Left ventricle myocardium inferior (tissue), 1 donor: ENCODE data around the gene CADM3. TPM values are rescaled to one million over a fixed set of nuclear protein-coding genes. Genes with fewer than 3 reads are reported as not detected.
A peak's percentile ranks its signal among the peaks of the same experiment; 100 is the strongest.

Experiments used
- DNase-seq: peaks from one replicate; pipeline ENCODE4 v3.0.0-alpha.2; 2020
- H3K27ac ChIP-seq: fragments of 200-600 bp; replicated peaks from 2 replicates; pipeline ENCODE4 v1.8.0; 2021
- H3K27me3 ChIP-seq: fragments of 200-600 bp; 2 replicates; pipeline ENCODE4 v1.8.0; 2021; ENCODE audit warnings: low read depth
- H3K36me3 ChIP-seq: fragments of 200-600 bp; 2 replicates; pipeline ENCODE4 v1.8.0; 2021
- H3K4me1 ChIP-seq: fragments of 200-600 bp; 2 replicates; pipeline ENCODE4 v1.8.0; 2021
- H3K4me3 ChIP-seq: fragments of 200-600 bp; 2 replicates; pipeline ENCODE4 v1.8.0; 2021; ENCODE audit warnings: mild to moderate bottlenecking, moderate library complexity
- H3K9me3 ChIP-seq: fragments of 200-600 bp; replicated peaks from 2 replicates; pipeline ENCODE4 v1.8.0; 2021
- CTCF ChIP-seq: fragments of 200-600 bp; IDR thresholded peaks from 2 replicates; pipeline ENCODE4 v1.8.0; 2021; ENCODE audit warnings: antibody characterized with exemption, mild to moderate bottlenecking, borderline replicate concordance
- intact Hi-C: fragments of 100-400 bp; cut with micrococcal nuclease; formaldehyde crosslinking; loops from one replicate; pipeline ENCODE4 v1.11.0; 2022
- long read RNA-seq: library from polyadenylated mRNA; unstranded; transcript quantifications from one replicate; pipeline ENCODE4 v2.0.0, GENCODE V29; 2021
- total RNA-seq: library from RNA; stranded (reverse); fragmentation: NEBNext Ultra II Directional; extraction: Animal tissue kit (Norgen Biotek cat#: 25700); gene quantifications from one replicate; pipeline ENCODE4 v1.2.1, GENCODE V29; 2021
- donor health status: DM: no; HTN: yes; CAD: no; lungs with severe emphysema.

CADM3 gene
- 3.7 TPM for total RNA-seq
- long read RNA-seq, transcript CADM3-202 (9 exons, 3,745 nt) = major isoform, 9 of 11 reads
- long read RNA-seq, partial matches to known transcripts = 0 of 11 reads
- long read RNA-seq, other reads (novel, unspliced or antisense) = 2 of 11 reads

- Histone ChIP-seq H3K9me3 (no peaks in the 10 kb centered on the region), H3K27me3 (peaks cover 88% of the 10 kb centered on the region), H3K4me3 (peak within 1 kb of the TSS; percentile 59), H3K4me1 (peaks cover 11% of the 10 kb centered on the region), H3K27ac (no peak within 1 kb of the TSS), H3K36me3 (no peaks in the 10 kb centered on the region)
- no peak for DNase-seq
- intact Hi-C loops = no loop called here
- TF ChIP-seq CTCF = no peak
These were observed at the start of gene CADM3 for GRCh38 chr1:159171254-159171687. Gene CADM3 (plus strand): TSS chr1:159171615. CDS start chr1:159171766, 151 bp downstream.

GRCh38 chr1:159122005-159122621 lies 49.3 kb upstream of the CADM3 start:
- Histone ChIP-seq H3K27ac (no peak overlapping the region), H3K9me3 (no peaks in the 10 kb centered on the region), H3K4me1 (no peaks in the 10 kb centered on the region), H3K36me3 (no peaks in the 10 kb centered on the region), H3K4me3 (no peak overlapping the region), H3K27me3 (no peaks in the 10 kb centered on the region)
- intact Hi-C loops = no loop called here
- no peak for TF ChIP-seq CTCF
- no peak for DNase-seq

- H3K9me3 ChIP-seq = no peaks in the 10 kb centered on the region
- H3K27ac ChIP-seq = no peak overlapping the region
- no peaks in the 10 kb centered on the region for H3K27me3 ChIP-seq
- H3K4me1 ChIP-seq = no peaks in the 10 kb centered on the region
- H3K4me3 ChIP-seq = no peak overlapping the region
- intact Hi-C loops = no loop called here
- DNase-seq = no peak
- no peak for TF ChIP-seq CTCF
- no peaks in the 10 kb centered on the region for H3K36me3 ChIP-seq
These were observed 47.8 kb upstream of the CADM3 start for GRCh38 chr1:159123587-159123986.

- Histone ChIP-seq H3K36me3 (no peaks in the 10 kb centered on the region), H3K27me3 (peaks cover 41% of the 10 kb centered on the region), H3K4me3 (no peak overlapping the region), H3K27ac (no peak overlapping the region), H3K9me3 (no peaks in the 10 kb centered on the region), H3K4me1 (no peaks in the 10 kb centered on the region)
- peak; percentile 79 for TF ChIP-seq CTCF
- DNase-seq = peak; percentile 23
- intact Hi-C loops = no loop called here
These were observed 39.0 kb upstream of the CADM3 start for GRCh38 chr1:159132271-159132881.

GRCh38 chr1:159140474-159140873 lies 30.9 kb upstream of the CADM3 start:
- intact Hi-C loops = no loop called here
- H3K27ac ChIP-seq = no peak overlapping the region
- H3K36me3 ChIP-seq = no peaks in the 10 kb centered on the region
- no peak for DNase-seq
- H3K27me3 ChIP-seq = peaks cover 65% of the 10 kb centered on the region
- H3K4me1 ChIP-seq = no peaks in the 10 kb centered on the region
- no peak overlapping the region for H3K4me3 ChIP-seq
- no peaks in the 10 kb centered on the region for H3K9me3 ChIP-seq
- TF ChIP-seq CTCF = no peak
